ENCODE data around the gene MACROD1. TPM values are rescaled to one million over a fixed set of nuclear protein-coding genes. Genes with fewer than 3 reads are reported as not detected.

Gene MACROD1
- total and polyA plus RNA-seq, 2 of the 13 experiments (the other 11 are each of a cell fraction or from before 2014, with no cell fraction given), result 23.1 to 34.5 TPM

DNA sequence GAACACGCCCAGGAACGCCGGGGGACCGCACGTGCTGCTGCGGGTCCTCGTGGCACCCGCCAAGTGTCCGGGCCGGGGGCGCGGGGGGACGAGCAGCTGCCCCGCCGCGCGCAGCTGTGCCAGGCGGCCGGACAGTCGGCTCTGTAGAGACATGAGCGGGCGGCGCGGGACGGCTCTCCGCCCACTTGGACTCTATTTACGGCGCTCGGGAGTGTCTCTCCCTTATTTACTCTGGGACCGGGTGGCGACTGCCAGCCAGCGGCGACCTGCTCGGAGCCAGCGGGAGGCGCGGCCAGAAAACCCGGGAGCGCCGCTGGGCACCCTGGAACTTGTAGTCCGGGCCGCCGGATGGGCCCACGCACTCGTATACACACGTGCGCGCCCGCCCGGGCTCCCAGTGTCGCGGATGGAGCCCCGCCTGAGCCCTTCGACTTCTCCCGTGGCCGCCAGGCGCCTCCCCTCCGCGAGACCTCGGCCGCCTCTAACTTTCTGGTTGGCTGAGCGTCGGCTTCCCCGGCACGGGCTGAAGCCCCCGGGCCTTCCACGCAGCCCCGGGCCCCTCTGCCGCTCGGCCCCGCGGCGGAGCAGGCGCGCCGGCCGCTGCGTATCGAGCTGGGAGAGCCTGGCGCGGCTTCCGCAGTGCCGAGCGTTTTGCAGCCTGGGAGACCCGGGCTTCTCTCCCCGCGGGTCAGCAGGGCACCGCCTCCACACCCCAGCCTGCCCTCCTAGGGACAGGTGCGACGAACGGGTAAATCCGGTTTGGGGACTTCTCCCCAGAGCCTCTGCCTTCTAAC is at the start of gene MACROD1 (continued):
- TF ChIP-seq, protein P1, sequence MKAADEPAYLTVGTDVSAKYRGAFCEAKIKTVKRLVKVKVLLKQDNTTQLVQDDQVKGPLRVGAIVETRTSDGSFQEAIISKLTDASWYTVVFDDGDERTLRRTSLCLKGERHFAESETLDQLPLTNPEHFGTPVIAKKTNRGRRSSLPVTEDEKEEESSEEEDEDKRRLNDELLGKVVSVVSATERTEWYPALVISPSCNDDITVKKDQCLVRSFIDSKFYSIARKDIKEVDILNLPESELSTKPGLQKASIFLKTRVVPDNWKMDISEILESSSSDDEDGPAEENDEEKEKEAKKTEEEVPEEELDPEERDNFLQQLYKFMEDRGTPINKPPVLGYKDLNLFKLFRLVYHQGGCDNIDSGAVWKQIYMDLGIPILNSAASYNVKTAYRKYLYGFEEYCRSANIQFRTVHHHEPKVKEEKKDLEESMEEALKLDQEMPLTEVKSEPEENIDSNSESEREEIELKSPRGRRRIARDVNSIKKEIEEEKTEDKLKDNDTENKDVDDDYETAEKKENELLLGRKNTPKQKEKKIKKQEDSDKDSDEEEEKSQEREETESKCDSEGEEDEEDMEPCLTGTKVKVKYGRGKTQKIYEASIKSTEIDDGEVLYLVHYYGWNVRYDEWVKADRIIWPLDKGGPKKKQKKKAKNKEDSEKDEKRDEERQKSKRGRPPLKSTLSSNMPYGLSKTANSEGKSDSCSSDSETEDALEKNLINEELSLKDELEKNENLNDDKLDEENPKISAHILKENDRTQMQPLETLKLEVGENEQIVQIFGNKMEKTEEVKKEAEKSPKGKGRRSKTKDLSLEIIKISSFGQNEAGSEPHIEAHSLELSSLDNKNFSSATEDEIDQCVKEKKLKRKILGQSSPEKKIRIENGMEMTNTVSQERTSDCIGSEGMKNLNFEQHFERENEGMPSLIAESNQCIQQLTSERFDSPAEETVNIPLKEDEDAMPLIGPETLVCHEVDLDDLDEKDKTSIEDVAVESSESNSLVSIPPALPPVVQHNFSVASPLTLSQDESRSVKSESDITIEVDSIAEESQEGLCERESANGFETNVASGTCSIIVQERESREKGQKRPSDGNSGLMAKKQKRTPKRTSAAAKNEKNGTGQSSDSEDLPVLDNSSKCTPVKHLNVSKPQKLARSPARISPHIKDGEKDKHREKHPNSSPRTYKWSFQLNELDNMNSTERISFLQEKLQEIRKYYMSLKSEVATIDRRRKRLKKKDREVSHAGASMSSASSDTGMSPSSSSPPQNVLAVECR (CRISPR knock-in tag; IDR thresholded peaks at IDR 0.05; ENCODE audit: borderline replicate concordance), result peak; percentile 95
- TF ChIP-seq ZKSCAN8 (CRISPR knock-in tag; IDR thresholded peaks at IDR 0.05; ENCODE audit: borderline replicate concordance), result no peak; the same call in 1 of the 2 replicates
- TF ChIP-seq ZNF451 (CRISPR knock-in tag; IDR thresholded peaks at IDR 0.05), result peak; percentile 52; the same call in 1 of the 2 replicates
- no peak; the same call in 1 of the 2 replicates for TF ChIP-seq ZNF124 (CRISPR knock-in tag; IDR thresholded peaks at IDR 0.05)
- no peak for TF ChIP-seq ZNF362 (CRISPR knock-in tag; IDR thresholded peaks at IDR 0.05; ENCODE audit: borderline replicate concordance)
- TF ChIP-seq ATF5 (CRISPR knock-in tag; IDR thresholded peaks at IDR 0.05; ENCODE audit: low read depth), result no peak
- no peak for TF ChIP-seq MIER2 (CRISPR knock-in tag; IDR thresholded peaks at IDR 0.05)
- peak; percentile 60; the same call in 1 of the 2 replicates for TF ChIP-seq MAFG (CRISPR knock-in tag; IDR thresholded peaks at IDR 0.05)
- TF ChIP-seq ZNF431 (CRISPR knock-in tag; IDR thresholded peaks at IDR 0.05; ENCODE audit: borderline replicate concordance, low read depth), result peak; percentile 68; the same call in 1 of the 2 replicates
- no peak for TF ChIP-seq NFE2L1 (CRISPR knock-in tag; IDR thresholded peaks at IDR 0.05; ENCODE audit: borderline replicate concordance)
- no peak for TF ChIP-seq KLF9 (CRISPR knock-in tag; IDR thresholded peaks at IDR 0.05; ENCODE audit: low read depth)
- no peak for TF ChIP-seq HDAC6 (IDR thresholded peaks at IDR 0.05; ENCODE audit: low read depth, low read length)
- no peak for TF ChIP-seq ZNF557 (CRISPR knock-in tag; IDR thresholded peaks at IDR 0.05)
- TF ChIP-seq TCF12 (IDR thresholded peaks at IDR 0.05), result no peak
- no peak for TF ChIP-seq TCF12 (CRISPR knock-in tag; IDR thresholded peaks at IDR 0.05)
- 0 out of 2 replicates have a peak, but pooled peaks have one; percentile 17 for TF ChIP-seq FOSL1 (CRISPR knock-in tag; IDR thresholded peaks at IDR 0.05; ENCODE audit: borderline replicate concordance)
- peak; percentile 44; the same call in 1 of the 2 replicates for TF ChIP-seq TEF (CRISPR knock-in tag; IDR thresholded peaks at IDR 0.05)
- no peak for TF ChIP-seq CREB3 (CRISPR knock-in tag; IDR thresholded peaks at IDR 0.05)
- TF ChIP-seq, protein P2, sequence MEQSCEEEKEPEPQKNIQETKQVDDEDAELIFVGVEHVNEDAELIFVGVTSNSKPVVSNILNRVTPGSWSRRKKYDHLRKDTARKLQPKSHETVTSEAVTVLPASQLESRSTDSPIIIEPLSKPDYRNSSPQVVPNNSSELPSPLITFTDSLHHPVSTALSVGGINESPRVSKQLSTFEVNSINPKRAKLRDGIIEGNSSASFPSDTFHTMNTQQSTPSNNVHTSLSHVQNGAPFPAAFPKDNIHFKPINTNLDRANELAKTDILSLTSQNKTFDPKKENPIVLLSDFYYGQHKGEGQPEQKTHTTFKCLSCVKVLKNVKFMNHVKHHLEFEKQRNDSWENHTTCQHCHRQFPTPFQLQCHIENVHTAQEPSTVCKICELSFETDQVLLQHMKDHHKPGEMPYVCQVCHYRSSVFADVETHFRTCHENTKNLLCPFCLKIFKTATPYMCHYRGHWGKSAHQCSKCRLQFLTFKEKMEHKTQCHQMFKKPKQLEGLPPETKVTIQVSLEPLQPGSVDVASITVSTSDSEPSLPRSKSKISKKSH (CRISPR knock-in tag; IDR thresholded peaks at IDR 0.05; ENCODE audit: borderline replicate concordance), result no peak

All from HepG2 (cell line).